ENCODE results near the gene SWT1. TPM values are rescaled to one million over a fixed set of nuclear protein-coding genes. Genes with fewer than 3 reads are reported as not detected.

SWT1 gene
- total RNA-seq, 1 experiment from 2014 or later, result 3.6 TPM

- ChIA-PET CTCF (no interaction called here), POLR2A (ENCODE audit: unreplicated experiment) (no interaction called here)
Measured at GRCh38 chr1:185281245-185281644, 124.3 kb downstream of the SWT1 start.

GRCh38 chr1:185284116-185284515 is 127.1 kb downstream of the SWT1 start:
- no peaks in the 10 kb centered on the region for H4K20me1 ChIP-seq (ENCODE audit: insufficient read depth)
- H3K4me3 ChIP-seq, result no peak overlapping the region
- ChIA-PET CTCF (no interaction called here), POLR2A (ENCODE audit: unreplicated experiment) (no interaction called here)
- H3K79me2 ChIP-seq (ENCODE audit: low read depth), result no peaks in the 10 kb centered on the region
- TF ChIP-seq CTCF (conservative IDR thresholded peaks at IDR 0.05) (no peak), EZH2 (IDR thresholded peaks at IDR 0.05; ENCODE audit: low read depth) (no peak)
- H3K27ac ChIP-seq, result no peak overlapping the region
- no peak overlapping the region for H3K4me2 ChIP-seq
- intact Hi-C loops (cut with micrococcal nuclease; ENCODE audit: unreplicated experiment), result no loop called here
- no peaks in the 10 kb centered on the region for H3F3A ChIP-seq (ENCODE audit: insufficient read depth, low read depth)
- H3K9me2 ChIP-seq (ENCODE audit: insufficient read depth), result no peaks in the 10 kb centered on the region
- no TSS peak for BruUV-seq (replicated peaks)
- no peak for DNase-seq
- H3K9me3 ChIP-seq (ENCODE audit: insufficient read depth, low read depth), result no peaks in the 10 kb centered on the region
- H2AFZ ChIP-seq, result no peak overlapping the region
- no peaks in the 10 kb centered on the region for H3K4me1 ChIP-seq (replicated peaks; ENCODE audit: insufficient read depth)
- H3K27me3 ChIP-seq (ENCODE audit: insufficient read depth, low read depth), result no peaks in the 10 kb centered on the region
- H3K36me3 ChIP-seq (ENCODE audit: low read depth), result no peaks in the 10 kb centered on the region

More at GRCh38 chr1:185281245-185281644, 124.3 kb downstream of the SWT1 start:
- Histone ChIP-seq H2AFZ (no peak overlapping the region), H3K9me3 (ENCODE audit: insufficient read depth, low read depth) (no peaks in the 10 kb centered on the region), H3K4me2 (no peak overlapping the region), H3K9me2 (ENCODE audit: insufficient read depth) (no peaks in the 10 kb centered on the region), H3F3A (ENCODE audit: insufficient read depth, low read depth) (no peaks in the 10 kb centered on the region), H3K4me3 (no peak overlapping the region), H3K27ac (no peak overlapping the region), H3K4me1 (replicated peaks; ENCODE audit: insufficient read depth) (no peaks in the 10 kb centered on the region), H4K20me1 (ENCODE audit: insufficient read depth) (no peaks in the 10 kb centered on the region), H3K36me3 (ENCODE audit: low read depth) (no peaks in the 10 kb centered on the region), H3K79me2 (ENCODE audit: low read depth) (no peaks in the 10 kb centered on the region), H3K27me3 (ENCODE audit: insufficient read depth, low read depth) (no peaks in the 10 kb centered on the region)
- intact Hi-C loops (cut with micrococcal nuclease; ENCODE audit: unreplicated experiment), result no loop called here
- no peak for DNase-seq
- BruUV-seq (replicated peaks), result no TSS peak
- TF ChIP-seq EZH2 (IDR thresholded peaks at IDR 0.05; ENCODE audit: low read depth) (no peak), CTCF (conservative IDR thresholded peaks at IDR 0.05) (no peak)

GRCh38 chr1:185284533-185285276 is 127.7 kb downstream of the SWT1 start:
- Histone ChIP-seq H3K4me1 (replicated peaks; ENCODE audit: insufficient read depth) (no peaks in the 10 kb centered on the region), H4K20me1 (ENCODE audit: insufficient read depth) (no peaks in the 10 kb centered on the region), H3F3A (ENCODE audit: insufficient read depth, low read depth) (no peaks in the 10 kb centered on the region), H3K9me3 (ENCODE audit: insufficient read depth, low read depth) (no peaks in the 10 kb centered on the region), H2AFZ (no peak overlapping the region), H3K9me2 (ENCODE audit: insufficient read depth) (no peaks in the 10 kb centered on the region), H3K27ac (no peak overlapping the region), H3K4me3 (no peak overlapping the region), H3K4me2 (no peak overlapping the region), H3K79me2 (ENCODE audit: low read depth) (no peaks in the 10 kb centered on the region), H3K36me3 (ENCODE audit: low read depth) (no peaks in the 10 kb centered on the region), H3K27me3 (ENCODE audit: insufficient read depth, low read depth) (no peaks in the 10 kb centered on the region)
- ChIA-PET POLR2A (ENCODE audit: unreplicated experiment) (no interaction called here), CTCF (no interaction called here)
- DNase-seq, result no peak
- intact Hi-C loops (cut with micrococcal nuclease; ENCODE audit: unreplicated experiment), result no loop called here
- no TSS peak for BruUV-seq (replicated peaks)
- TF ChIP-seq EZH2 (IDR thresholded peaks at IDR 0.05; ENCODE audit: low read depth) (no peak), CTCF (conservative IDR thresholded peaks at IDR 0.05) (no peak)
